Bone marrow (tissue), 2 donors: Measurements from ENCODE around the gene EIF4E2.

ENCODE experiments used
- DNase-seq, 2 donors: peaks; one replicate each; lab custom pipeline; 2025; lab: John Stamatoyannopoulos, UW

Gene EIF4E2

GRCh38 chr2:232538671-232539070, 11.8 kb upstream of the EIF4E2 start:
- DNase-seq = no peak

GRCh38 chr2:232539298-232540231, 10.9 kb upstream of the EIF4E2 start, which contains the start of gene CHRNG:
Gene CHRNG, plus strand, starts transcription at chr2:232539692. Its CDS starts 56 bp downstream, at chr2:232539748.
- no peak for DNase-seq

- DNase-seq = no peak
These were observed 9.9 kb upstream of the EIF4E2 start for GRCh38 chr2:232540441-232541041.

- no peak for DNase-seq
These were observed 9.1 kb upstream of the EIF4E2 start for GRCh38 chr2:232541195-232541960.

GRCh38 chr2:232541961-232542714, 8.4 kb upstream of the EIF4E2 start:
- DNase-seq = no peak

- DNase-seq = no peak
These were observed 7.6 kb upstream of the EIF4E2 start for GRCh38 chr2:232542715-232543467.

GRCh38 chr2:232543491-232543890, 7.0 kb upstream of the EIF4E2 start:
- DNase-seq = no peak

- DNase-seq = no peak
These were observed 6.4 kb upstream of the EIF4E2 start for GRCh38 chr2:232543928-232544631.

GRCh38 chr2:232544674-232545073, 5.8 kb upstream of the EIF4E2 start:
- no peak for DNase-seq

- DNase-seq = no peak
These were observed 4.7 kb upstream of the EIF4E2 start for GRCh38 chr2:232545511-232546375.

GRCh38 chr2:232547991-232548390, 2.5 kb upstream of the EIF4E2 start:
- DNase-seq = no peak

- no peak for DNase-seq
These were observed 685 bp upstream of the EIF4E2 start for GRCh38 chr2:232549655-232550353.

- DNase-seq = peak in 1 of 2 donors; percentile 20
These were observed 755 bp downstream of the EIF4E2 start for GRCh38 chr2:232551250-232551638.

GRCh38 chr2:232551776-232552175, 1.3 kb downstream of the EIF4E2 start:
- DNase-seq = no peak

- DNase-seq = no peak
These were observed 5.9 kb downstream of the EIF4E2 start for GRCh38 chr2:232556426-232556825.

- no peak for DNase-seq
These were observed 12.1 kb downstream of the EIF4E2 start for GRCh38 chr2:232562515-232563151.

- DNase-seq = no peak
These were observed 13.1 kb downstream of the EIF4E2 start for GRCh38 chr2:232563580-232563979.

- no peak for DNase-seq
These were observed 17.2 kb downstream of the EIF4E2 start for GRCh38 chr2:232567721-232568120.
